ENCODE results near the gene GSTM4.

DNA sequence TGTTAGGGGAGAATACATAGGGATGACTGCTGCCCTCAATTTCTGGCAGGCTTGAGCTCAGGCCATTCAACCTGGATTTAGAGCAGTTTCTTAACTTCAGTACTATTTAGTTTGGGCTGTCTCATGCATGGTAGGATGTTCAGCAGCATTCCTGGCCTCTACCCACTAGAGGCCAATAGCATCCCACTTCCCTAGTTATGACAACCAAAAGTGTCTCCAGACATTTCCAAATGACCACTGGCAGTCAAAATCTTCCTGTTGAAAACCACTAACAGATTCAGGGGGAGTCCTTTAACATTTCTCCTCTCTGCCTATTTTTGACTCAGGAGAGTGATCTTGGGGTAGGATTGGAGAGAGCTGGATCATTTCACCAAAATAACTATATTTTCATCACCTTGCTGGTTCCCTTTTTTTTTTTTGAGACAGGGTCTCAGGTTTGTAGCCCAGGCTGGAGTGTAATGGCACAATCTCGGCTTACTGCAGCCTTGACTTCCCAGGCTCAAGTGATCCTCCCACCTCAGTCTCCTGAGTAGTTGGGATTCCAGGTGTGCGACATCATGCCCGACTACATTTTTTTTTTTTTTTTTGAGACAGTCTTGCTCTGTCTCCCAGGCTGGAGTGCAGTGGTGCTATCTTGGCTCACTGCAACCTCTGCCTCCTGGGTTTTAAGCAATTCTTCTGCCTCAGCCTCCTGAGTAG lies 45.1 kb upstream of the GSTM4 start:
- TF ChIP-seq, protein P1, sequence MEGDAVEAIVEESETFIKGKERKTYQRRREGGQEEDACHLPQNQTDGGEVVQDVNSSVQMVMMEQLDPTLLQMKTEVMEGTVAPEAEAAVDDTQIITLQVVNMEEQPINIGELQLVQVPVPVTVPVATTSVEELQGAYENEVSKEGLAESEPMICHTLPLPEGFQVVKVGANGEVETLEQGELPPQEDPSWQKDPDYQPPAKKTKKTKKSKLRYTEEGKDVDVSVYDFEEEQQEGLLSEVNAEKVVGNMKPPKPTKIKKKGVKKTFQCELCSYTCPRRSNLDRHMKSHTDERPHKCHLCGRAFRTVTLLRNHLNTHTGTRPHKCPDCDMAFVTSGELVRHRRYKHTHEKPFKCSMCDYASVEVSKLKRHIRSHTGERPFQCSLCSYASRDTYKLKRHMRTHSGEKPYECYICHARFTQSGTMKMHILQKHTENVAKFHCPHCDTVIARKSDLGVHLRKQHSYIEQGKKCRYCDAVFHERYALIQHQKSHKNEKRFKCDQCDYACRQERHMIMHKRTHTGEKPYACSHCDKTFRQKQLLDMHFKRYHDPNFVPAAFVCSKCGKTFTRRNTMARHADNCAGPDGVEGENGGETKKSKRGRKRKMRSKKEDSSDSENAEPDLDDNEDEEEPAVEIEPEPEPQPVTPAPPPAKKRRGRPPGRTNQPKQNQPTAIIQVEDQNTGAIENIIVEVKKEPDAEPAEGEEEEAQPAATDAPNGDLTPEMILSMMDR (IDR thresholded peaks at IDR 0.05): no peak
- TF ChIP-seq POLR2A (IDR thresholded peaks at IDR 0.05): no peak

All from thyroid gland (tissue), 4 donors.